T-helper 17 cell (primary cell): ENCODE data around the gene TAF13. TPM values are rescaled to one million over a fixed set of nuclear protein-coding genes. Genes with fewer than 3 reads are reported as not detected.
"Not testable (repeated sequence)": the region's sequence is repeated elsewhere in the genome, so short reads cannot be mapped to it uniquely, and the experiment has no call there.

Source experiments
- ATAC-seq: fragments of 150-1000 bp; cut with Tn5 transposase; 2 replicates; pipeline ENCODE4 v1.10.0; 2021; ENCODE audit warnings: mild to moderate bottlenecking, moderate library complexity
- DNase-seq, 3 donors: peaks; one replicate each; pipeline versions ENCODE4 v3.0.0 to v3.0.0-alpha.2; 2020 to 2021
- H3K9me3 ChIP-seq: one replicate; pipeline ENCODE4 v1.7.0; 2013; ENCODE audit warnings: low read length, mild to moderate bottlenecking; ENCODE audit not compliant: control insufficient read depth, poor library complexity, severe bottlenecking
- H3K27ac Mint-ChIP-seq: one replicate; pipeline ENCODE4 v1.8.0; 2022; ENCODE audit warnings: mild to moderate bottlenecking, moderate library complexity, mixed read lengths
- H3K27me3 Mint-ChIP-seq: one replicate; pipeline ENCODE4 v1.8.0; 2022; ENCODE audit warnings: mixed read lengths
- H3K36me3 Mint-ChIP-seq: one replicate; pipeline ENCODE4 v1.8.0; 2022; ENCODE audit warnings: low read depth, mixed read lengths
- H3K4me1 Mint-ChIP-seq: one replicate; pipeline ENCODE4 v1.8.0; 2022; ENCODE audit warnings: mild to moderate bottlenecking, mixed read lengths
- H3K4me3 Mint-ChIP-seq: one replicate; pipeline ENCODE4 v1.8.0; 2022; ENCODE audit warnings: mild to moderate bottlenecking, moderate library complexity, mixed read lengths
- total RNA-seq, 4 donors: library from RNA in 2 of 4; stranded (reverse) in 2 of 4; gene quantifications; one replicate each; pipeline ENCODE4 v1.2.3 and lab custom pipeline; 2022 to 2026

Gene TAF13
- total RNA-seq, 2 donors from 2014 or later, result 24.3 to 32.9 TPM

- Mint-ChIP-seq H3K4me3 (no peak overlapping the region), H3K4me1 (no peaks in the 10 kb centered on the region), H3K36me3 (peaks cover 4% of the 10 kb centered on the region), H3K27me3 (no peaks in the 10 kb centered on the region), H3K27ac (no peak overlapping the region)
- DNase-seq (no peak), ATAC-seq (no peak)
- H3K9me3 ChIP-seq, result no peaks in the 10 kb centered on the region
Measured at GRCh38 chr1:109020693-109021257, 55.0 kb downstream of the TAF13 start.

DNA sequence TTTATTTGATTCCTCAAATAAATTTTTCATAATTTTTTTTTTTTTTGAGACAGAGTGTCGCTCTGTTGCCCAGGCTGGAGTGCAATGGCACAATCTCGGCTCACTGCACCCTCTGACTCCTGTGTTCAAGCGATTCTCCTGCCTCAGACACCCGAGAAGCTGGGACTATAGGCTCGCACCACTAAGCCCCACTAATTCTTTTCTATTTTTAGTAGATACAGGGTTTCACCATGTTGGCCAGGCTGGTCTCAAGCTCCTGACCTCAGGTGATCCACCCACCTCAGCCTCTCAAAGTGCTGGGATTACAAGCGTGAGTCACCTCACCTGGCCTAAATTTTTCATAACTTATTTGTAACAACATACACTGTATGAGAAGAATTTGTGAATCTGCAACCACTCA, 58.1 kb downstream of the TAF13 start:
- not testable (repeated sequence) for H3K36me3 Mint-ChIP-seq, ATAC-seq, H3K4me3 Mint-ChIP-seq, DNase-seq, H3K4me1 Mint-ChIP-seq, H3K27ac Mint-ChIP-seq, H3K27me3 Mint-ChIP-seq, H3K9me3 ChIP-seq

- Mint-ChIP-seq H3K36me3 (peaks cover 6% of the 10 kb centered on the region), H3K4me3 (no peak overlapping the region), H3K27me3 (no peaks in the 10 kb centered on the region)
Measured at GRCh38 chr1:109017134-109017533, 58.7 kb downstream of the TAF13 start.

More at GRCh38 chr1:109017134-109017533, 58.7 kb downstream of the TAF13 start:
- no peaks in the 10 kb centered on the region for H3K9me3 ChIP-seq
- H3K4me1 Mint-ChIP-seq, result peaks cover 2% of the 10 kb centered on the region
- ATAC-seq (no peak), DNase-seq (no peak)
- no peak overlapping the region for H3K27ac Mint-ChIP-seq

Other genes starting within 250 kb of the TAF13 start
- not detected for gene AKNAD1, start 218.9 kb downstream of the TAF13 start, total RNA-seq
- gene GPSM2, start 199.0 kb downstream of the TAF13 start, total RNA-seq, result 1 to 10 TPM in 1 of 2 donors, under 1 TPM in 1; 0.75 to 1.5 TPM
- 10 to 100 TPM; 15.1 to 15.5 TPM for gene CLCC1, start 112.5 kb downstream of the TAF13 start, total RNA-seq
- gene WDR47, start 33.9 kb downstream of the TAF13 start, total RNA-seq, result 10 to 100 TPM; 13.2 to 19.0 TPM
- gene TMEM167B, start 14.8 kb upstream of the TAF13 start, total RNA-seq, result 10 to 100 TPM; 63.4 to 70.8 TPM
- gene ELAPOR1, start 38.1 kb upstream of the TAF13 start, total RNA-seq, result 10 to 100 TPM; 27.8 to 30.6 TPM
- gene SARS1, start 137.9 kb upstream of the TAF13 start, total RNA-seq, result 100 to 1,000 TPM in 1 of 2 donors, 10 to 100 TPM in 1; 90.8 to 120 TPM
- 1 to 10 TPM; 3.2 to 3.3 TPM for gene CELSR2, start 173.5 kb upstream of the TAF13 start, total RNA-seq
- 1 to 10 TPM; 1.2 to 1.7 TPM for gene PSRC1, start 207.1 kb upstream of the TAF13 start, total RNA-seq
- not detected for gene MYBPHL, start 231.0 kb upstream of the TAF13 start, total RNA-seq